ENCODE measurements around the gene EPS15.
"Not testable (repeated sequence)": the region's sequence is repeated elsewhere in the genome, so short reads cannot be mapped to it uniquely, and the experiment has no call there.

The EPS15 gene

DNA sequence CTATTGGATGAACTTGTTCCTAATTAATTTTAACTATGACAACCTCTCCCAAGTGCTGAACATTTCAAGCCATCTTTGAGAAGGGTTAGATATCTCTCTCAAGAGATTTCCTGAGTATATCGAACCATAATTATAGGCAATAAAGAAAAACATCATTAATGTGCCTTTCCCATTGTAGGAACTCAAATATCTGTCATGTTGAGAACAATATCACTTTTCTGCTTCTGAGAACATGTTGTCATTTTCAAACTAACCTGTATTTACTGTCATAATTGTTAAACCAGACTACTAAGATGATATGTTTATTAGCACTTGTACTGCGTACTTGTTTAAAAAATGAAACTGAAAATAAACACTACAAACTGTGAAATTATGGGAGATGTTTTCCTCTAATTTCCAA is 4.3 kb downstream of the EPS15 start:
- no peak for DNase-seq

DNA sequence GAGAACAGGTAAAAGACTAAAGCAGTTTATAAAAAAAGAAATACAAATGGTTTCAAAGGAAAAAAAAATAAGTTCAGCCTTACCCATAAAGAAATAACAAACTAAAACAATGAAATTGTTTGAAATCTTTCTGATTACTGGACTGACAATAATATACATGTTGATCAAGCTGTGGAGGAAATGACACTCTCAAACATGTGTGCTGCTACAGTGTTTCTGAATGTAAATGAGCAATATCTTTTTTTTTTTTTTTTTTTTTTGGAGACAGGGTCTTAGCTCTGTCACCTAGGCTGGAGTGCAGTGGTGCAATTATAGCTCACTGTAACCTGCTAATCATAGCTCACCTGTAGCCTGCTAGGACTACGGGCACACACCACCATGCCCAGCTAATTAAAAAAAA is 6.5 kb downstream of the EPS15 start:
- DNase-seq = no peak

DNA sequence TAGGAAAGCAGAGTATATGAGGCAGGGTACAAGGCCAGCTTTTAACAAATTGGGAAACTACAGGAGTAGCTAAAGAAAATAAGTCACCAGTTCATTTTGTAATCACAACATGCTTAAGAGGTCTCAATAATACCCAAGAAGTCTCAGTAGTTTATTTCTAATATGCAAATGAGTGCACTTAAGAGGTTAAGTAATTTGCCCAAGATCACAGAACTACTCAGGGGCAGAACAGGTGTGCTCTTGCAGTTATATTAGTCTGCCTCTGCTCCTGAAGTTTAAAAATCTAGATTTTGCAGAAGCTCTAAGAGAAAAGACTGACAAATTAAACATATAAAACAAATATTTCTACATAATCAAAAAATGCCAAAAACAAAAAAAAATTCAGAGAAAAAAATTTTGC is 6.9 kb downstream of the EPS15 start:
- no peak for DNase-seq

DNA sequence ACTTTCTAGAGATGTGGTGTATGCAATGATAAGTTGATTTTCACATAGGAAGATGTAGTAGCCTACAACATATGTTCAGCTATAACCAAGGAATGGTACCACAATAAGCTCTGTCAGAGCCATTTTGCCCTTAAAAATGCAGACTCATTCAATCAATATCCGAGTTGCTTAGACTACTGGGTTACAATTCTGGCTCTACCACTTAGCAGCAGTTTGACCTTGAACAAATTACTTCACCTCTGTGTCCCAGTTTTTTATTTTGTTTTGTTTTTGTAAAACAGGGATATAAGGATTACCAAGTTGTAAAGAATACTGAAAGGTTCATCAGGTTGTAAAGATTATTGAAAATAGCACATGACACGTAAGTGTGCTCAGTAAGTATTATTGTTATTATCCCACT is 9.3 kb downstream of the EPS15 start:
- no peak for DNase-seq

DNA sequence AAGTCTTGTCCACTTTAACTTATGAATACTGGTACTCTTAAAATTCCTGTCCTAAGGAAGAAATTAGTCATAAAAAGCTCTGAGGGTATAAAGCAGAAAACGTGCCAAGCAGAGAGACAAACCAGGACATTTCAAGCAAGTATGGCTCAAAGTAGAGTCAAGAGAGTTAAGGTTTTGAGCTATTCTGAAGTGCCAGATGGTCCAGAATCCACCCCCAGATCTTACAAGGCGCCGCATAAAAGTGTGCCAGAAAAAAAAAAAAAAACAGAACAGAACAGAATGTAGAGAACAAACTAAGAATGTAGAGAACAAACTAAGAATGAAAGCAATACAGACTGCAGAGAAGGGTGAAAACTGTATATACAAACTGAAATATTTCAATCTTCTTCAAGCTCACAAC is 12.5 kb downstream of the EPS15 start:
- DNase-seq = no peak

DNA sequence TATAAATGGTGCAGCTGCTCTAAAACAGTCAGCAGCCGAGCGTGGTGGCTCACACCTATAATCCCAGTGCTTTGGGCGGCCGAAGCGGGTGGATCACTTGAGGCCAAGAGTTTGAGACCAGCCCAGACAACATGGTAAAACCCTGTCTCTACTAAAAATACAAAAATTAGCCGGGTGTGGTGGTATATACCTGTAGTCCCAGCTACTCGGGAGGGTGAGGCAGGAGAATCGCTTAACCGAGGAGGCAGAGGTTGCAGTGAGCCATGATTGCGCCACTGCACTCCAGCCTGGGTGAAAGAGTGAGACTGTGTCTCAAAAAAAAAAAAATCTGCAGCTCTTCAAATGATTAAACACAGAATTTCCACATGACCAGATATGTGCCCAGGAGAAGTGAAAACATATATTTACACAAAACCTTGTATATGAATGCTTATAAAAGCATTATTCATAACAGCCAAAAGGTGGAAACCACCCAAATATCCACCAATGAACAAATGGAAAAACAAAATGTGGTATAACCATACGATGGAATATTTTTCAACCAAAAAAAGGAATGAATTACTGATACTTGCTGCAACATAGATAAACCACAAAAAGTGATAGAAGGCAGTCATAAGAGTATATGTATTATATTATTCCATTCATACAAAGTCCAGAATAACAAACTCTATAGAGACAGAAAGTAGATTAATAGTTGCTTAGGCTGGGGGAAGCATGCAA is 14.1 kb downstream of the EPS15 start:
- DNase-seq = no peak

DNA sequence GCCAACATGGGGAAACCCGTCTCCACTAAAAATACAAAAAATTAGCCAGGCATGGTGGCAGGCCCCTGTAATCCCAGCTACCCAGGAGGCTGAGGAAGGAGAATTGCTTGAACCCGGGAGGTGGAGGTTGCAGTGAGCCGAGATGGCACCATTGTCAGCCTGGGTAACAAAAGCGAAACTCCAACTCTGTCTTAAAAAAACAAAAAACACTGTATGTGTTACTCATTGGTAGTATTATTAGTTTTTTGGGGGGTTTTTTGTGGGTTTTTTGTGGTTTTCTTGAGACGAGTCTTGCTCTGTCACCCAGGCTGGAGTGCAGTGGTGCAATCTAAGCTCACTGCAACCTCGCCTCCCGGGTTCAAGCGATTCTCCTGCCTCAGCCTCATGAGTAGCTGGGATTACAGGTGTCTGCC is 17.8 kb downstream of the EPS15 start:
- not testable (repeated sequence) for DNase-seq

DNA sequence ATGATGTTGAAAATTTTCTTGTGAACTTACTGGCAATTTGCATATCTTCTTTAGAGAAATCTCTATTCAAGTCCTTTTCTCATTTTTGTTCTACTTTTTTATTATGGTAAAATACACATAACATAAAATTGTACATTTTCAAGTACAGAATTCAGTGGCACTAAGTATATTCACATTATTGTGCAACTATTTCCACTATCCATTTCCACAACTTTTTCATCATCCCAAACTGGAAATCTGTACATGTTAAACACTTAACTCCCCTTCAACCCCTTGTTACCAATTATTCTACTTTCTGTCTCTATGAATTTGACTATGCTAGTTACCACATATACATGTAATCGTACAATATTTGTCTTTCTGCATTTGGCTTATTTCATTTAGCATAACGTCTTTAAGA is 19.4 kb downstream of the EPS15 start:
- DNase-seq = no peak

DNA sequence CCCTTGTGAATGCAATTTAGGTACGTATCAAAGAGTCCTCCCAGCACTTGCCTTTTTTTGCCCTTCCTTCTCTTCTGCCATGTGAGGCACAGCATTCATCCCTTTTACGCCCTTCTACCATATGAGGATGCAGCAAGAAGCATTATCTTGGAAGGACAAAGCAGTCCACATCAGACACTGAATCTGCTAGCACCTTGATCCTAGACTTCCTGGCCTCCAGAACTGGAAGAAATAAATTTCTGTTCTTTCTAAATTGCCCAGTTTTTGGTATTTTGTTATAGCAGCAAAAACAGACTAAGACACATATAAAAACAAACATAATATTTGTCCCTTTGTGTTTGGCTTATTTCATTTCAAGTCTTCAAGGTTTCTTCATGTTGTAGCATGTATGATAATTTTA is 20.1 kb downstream of the EPS15 start:
- DNase-seq = no peak

DNA sequence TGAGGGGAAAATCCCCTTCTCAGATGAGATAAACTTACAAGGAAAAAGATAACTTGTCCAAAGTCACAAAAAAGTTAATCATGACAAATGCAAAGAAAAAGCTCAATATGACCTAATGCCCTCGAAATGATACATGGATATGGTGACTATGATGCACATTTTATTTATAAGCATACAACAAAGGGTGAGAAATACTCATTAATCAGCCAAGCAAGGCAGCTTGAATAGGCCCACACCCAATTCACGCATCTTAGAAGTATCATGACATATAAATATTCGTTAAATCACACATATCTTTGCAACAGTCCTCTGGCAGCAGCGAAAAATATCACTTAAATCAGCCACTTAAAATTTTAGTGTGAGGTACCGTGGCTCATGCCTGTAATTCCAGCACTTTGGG is 21.7 kb downstream of the EPS15 start:
- no peak for DNase-seq

DNA sequence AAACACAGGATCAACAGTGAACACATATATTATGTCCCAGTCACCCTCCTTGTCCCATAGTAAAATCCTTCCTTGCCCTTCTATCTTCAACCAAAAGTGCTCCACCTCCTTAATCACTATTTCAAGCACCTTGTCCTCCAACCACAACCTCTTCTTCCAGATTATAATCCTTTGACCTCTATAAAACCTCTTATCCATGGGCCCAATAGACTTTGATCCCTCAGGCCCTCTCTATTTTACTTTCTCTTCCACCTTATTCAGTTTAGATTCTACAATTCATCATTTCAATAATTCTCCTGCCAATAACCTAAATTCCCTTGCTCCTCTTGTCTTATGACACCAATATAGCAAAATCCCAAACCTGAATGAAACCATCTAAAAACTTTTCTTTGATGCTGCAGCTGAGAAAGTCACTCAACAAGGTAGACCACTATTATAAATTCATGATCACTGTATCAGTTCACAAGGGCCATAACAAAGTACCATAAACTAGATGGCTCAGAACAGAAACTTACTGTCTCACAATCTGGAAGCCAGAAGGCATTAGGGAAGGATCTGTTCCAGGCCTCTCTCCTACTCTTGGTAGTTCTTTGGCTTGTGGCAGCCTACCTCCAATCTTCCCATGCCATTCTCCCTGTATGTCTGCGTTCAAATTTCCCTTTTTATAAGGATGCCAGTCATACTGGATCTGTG is 24.8 kb downstream of the EPS15 start:
- DNase-seq = no peak

DNA sequence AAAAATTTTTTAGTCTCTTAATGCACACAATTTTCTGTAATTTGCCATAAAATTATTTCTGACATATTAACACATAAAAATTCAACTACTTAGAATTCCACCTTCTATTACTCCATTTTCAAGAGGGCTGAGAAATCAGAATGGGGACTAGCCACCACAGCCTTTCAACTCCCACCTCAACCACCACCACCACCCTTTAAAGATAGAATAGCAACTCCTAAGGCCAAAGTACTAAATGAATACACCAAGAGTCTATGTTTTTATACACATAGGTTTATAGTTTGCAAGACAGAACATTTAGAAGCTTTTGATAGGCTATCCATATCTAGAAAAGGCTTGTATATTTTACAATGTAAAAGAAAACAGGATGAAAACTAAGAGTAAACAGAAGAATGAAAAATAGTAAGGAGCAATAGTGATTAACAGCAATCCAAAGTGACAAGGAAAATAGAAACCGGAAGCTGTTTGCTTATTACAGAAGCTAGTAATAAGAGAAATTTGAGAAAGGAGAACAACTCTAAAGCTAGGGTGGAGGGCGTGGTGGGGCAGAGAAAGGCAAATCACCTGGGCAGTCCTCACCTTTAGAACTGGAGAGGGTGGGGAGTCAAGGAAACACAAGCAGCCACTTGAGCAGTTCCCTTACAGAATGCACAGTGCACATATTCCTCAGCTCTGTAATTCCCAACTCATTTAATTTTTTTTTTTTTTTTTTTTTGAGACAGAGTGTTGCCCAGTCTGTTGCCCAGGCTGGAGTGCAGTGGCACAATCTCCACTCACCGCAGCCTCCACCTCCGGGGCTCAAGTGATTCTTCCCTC is 27.7 kb downstream of the EPS15 start:
- no peak for DNase-seq

DNA sequence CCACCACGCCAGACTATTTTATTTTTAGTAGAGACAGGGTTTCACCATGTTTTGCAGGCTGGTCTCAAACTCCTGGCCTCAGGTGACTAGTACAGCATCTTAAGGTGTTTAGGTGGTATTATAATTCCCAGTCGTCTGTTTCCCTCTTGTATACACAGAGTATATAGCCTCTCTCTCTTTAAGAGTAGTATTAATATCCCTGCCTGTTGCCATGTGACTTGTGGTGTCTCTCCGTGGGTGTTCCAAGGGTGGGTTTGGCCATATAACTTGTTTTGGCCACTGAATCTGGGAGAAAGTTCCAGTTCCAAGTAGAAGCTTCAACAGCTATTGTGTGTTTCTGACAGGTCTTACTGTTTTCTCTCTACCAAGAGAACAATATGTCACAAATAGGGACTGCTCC is 29.6 kb downstream of the EPS15 start:
- no peak for DNase-seq

DNA sequence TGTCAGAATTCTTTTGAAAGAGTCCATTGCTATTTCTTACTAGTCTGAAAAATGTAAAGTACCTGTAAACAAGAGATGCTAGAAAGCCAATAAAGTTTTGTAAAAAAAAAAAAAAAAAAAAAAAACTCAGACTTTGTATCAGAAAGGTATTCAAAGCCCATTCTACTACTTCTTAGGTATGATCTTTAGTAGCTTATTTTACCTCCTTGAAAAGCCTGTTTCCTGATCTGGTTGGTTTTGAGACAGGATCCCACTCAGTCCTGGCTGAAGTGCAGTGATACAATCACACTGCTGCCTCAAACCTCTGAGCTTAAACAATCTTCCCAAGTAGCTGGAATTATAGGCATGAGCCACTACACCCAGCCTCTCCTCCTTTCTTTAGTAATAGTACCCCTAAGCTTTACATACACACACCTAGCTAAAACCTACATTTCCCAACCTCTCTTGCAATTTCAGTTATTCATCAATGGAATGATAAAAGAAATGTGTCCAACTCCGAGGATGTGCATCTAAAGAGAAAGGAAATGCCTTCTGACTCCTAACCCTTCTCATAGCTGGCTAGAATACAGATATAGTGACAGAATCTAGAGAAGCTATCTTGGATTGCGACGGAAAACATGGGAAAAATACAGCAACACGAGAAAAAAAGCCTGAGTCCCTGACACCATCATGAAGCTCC is 30.6 kb downstream of the EPS15 start:
- no peak for DNase-seq

DNA sequence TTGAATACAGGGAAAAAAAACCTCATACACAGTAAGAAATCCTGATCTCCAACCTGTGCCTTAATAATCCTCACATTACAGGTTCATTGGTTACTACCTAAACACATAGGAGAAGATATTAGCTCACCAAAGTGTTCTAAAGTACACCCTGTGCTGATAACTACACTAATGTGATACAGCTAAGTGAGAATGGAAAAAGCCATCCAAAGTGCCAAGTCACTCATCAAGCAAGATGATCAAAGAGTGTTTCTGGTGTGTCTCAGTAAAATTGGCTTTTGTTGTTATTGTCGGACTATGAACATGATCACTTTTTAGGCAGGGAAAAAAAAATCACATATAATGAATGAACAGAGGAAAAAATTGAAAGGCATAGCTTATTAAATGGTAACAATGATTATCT is 31.4 kb downstream of the EPS15 start:
- no peak for DNase-seq

DNA sequence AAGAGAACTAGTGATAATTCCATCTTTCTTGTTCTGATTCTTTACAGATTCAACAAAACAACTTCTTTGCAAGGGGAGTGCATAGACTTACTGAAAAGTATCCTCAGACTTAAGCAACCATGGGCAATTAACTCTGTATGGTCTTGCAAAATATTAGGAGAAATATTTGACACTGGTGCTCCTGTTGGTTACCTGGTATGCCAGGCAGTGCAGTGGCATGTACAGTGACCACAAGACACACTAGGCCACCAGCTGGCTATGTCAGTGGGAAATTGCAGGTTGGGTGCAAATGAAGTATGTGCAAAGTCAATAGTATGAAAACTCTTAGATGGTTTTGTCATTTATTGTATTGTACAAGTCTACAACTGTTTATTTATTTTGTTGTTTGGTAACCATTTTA is 34.5 kb downstream of the EPS15 start:
- DNase-seq = no peak

DNA sequence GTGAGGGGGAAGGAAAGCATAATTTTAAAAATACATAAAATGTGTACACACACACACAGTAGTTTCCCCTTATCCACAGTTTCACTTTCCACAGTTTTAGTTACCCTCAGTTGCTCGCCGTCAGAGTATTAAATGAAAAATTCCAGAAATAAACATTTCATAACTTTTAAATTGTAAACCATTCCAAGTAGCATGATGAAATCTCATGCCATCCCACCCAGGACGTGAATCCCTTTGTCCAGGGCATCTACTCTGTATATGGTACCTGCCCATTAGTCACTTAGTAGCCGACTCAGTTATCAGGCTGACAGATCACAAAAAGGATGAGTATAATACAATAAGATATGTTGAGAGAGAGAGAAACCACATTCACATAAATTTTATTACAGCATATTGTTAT is 36.2 kb downstream of the EPS15 start:
- DNase-seq = no peak

DNA sequence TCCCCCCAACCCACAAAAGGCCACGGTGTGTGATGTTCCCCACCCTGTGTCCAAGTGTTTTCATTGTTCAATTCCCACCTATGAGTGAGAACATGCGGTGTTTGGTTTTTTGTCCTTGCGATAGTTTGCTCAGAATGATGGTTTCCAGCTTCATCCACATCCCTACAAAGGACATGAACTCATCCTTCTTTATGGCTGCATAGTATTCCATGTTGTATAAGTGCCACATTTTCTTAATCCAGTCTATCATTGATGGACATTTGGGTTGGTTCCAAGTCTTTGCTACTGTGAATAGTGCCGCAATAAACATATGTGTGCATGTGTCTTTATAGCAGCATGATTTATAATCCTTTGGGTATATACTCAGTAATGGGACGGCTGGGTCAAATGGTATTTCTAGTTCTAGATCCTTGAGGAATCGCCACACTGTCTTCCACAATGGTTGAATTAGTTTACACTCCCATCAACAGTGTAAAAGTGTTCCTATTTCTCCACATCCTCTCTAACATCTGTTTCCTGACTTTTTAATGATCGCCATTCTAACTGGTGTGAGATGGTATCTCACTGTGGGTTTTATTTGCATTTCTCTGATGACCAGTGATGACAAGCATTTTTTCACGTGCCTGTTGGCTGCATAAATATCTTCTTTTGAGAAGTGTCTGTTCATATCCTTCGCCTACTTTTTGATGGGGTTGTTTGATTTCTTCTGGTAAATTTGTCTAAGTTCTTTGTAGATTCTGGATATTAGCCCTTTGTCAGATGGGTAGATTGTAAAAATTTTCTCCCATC is 44.0 kb downstream of the EPS15 start:
- not testable (repeated sequence) for DNase-seq

DNA sequence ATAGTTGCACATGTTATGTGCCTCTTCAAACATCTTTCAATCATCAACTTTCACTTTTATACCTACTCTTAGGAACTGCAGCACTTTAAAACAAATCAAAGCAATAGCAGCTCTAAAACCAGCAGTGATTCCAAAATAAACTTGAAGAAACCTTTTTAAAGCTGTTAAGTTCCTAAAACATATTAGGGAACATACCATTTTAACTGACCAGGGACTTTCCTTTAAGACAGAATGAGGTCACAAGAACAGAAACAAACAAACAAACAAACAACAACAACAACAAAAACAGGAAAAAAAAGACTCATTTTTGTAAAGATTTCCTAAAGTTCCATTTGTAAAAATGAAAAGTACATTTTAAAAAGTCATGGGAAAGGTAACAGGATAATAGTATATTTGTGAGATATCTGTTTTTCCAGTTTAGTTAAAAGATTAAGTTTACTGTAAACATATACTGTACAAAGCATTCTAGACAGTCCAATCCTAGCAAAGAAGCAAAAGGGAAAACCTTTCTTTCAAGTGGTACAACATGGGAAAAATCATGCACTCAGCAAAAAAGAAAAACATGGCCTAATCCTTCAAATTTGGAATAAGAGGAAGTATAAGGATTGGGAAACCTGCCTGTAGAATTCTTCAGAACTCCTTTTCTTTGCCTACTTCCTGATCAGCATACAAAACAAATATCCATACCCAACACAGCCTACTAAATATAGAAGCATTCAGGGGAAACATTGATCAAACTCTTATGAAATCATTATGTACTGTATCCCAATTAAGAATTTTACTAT is 45.5 kb downstream of the EPS15 start:
- no peak for DNase-seq

DNA sequence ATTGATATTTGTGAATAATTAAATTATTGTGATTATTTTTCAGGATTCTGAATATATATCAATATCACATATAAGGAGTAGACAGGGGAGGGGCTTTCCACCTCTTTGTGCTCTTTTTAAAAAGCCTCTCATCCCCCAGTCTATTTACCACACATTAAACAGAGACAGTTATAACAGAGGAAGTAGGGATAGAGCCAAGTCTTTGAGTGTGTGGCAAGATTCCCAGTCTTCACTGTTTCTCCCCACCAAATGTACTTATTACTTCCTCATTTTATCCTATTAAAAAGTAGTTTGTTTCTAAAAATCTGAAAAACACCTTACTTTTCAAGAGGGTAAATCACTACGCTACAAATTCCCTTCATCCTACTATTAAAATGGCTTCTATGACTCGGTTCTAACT is 46.7 kb downstream of the EPS15 start:
- DNase-seq = no peak

DNA sequence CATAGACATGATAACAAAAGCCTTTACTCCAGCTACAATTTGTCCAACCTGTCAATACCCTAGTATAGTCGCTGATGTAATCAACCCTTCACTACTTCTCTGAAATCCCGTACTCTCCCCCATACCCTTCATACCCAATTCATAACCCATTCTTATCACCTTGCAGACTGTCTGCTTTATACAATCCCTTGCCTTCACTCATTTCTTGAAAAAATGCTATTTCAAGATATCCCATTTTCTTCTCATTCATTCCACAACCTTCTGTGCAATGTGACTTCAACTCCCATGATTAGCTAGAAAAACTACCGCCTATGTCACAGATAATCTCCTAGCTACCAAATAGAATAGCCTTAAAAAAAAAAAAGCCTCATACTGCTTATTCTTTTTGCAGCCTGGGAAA is 49.5 kb downstream of the EPS15 start:
- DNase-seq = no peak

DNA sequence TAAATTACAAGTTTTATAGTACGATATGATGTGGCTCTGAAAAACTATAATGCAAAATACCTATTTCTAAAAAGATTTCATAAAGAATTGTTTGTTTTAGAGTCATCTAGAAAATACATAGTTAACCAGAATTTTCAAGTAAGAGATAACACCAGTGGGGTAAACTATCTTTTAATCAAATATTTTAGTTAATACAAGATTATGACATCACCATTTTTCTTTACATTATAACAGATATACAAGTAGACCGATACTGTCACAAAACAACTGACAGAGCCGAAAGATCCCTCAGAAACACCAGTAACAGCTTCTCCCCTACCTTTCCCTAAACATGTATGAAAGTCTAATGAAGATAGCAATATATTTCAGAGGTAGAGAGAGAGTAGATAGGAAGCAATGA is 54.2 kb downstream of the EPS15 start:
- no peak for DNase-seq
